Endodermal cell (in vitro differentiated cells): ENCODE data around the gene LYG1. TPM values are rescaled to one million over a fixed set of nuclear protein-coding genes. Genes with fewer than 3 reads are reported as not detected.

Experiments
- DNase-seq: peaks from one replicate; pipeline ENCODE4 v3.0.0-alpha.2; 2017
- H3K27ac ChIP-seq: 2 replicates; pipeline ENCODE4 v1.5.1; 2013; ENCODE audit warnings: mild to moderate bottlenecking, low read depth, low read length, moderate library complexity
- H3K27me3 ChIP-seq: 2 replicates; pipeline ENCODE4 v1.6.1; 2013; ENCODE audit warnings: mild to moderate bottlenecking, low read length, moderate library complexity; ENCODE audit not compliant: insufficient read depth, control insufficient read depth, poor library complexity, severe bottlenecking
- H3K36me3 ChIP-seq: 2 replicates; pipeline ENCODE4 v1.7.0; 2013; ENCODE audit warnings: mild to moderate bottlenecking, low read length, moderate library complexity; ENCODE audit not compliant: control insufficient read depth, insufficient read depth
- H3K4me1 ChIP-seq: one replicate; pipeline ENCODE4 v1.7.0; 2013; ENCODE audit warnings: low read length; ENCODE audit not compliant: control insufficient read depth, insufficient read depth
- H3K4me3 ChIP-seq: 2 replicates; pipeline ENCODE4 v1.5.1; 2013; ENCODE audit warnings: mild to moderate bottlenecking, low read length, moderate library complexity
- H3K9ac ChIP-seq: 2 replicates; pipeline ENCODE4 v1.6.1; 2013; ENCODE audit warnings: mild to moderate bottlenecking, low read length, moderate library complexity; ENCODE audit not compliant: poor library complexity, severe bottlenecking; ENCODE audit errors: extremely low read depth
- H3K9me3 ChIP-seq: 2 replicates; pipeline ENCODE4 v1.6.1; 2013; ENCODE audit warnings: mild to moderate bottlenecking, low read length, moderate library complexity; ENCODE audit not compliant: control insufficient read depth
- H3K27ac Mint-ChIP-seq: 2 replicates; pipeline ENCODE4 v1.8.0; 2020; ENCODE audit warnings: mixed read lengths
- H3K27me3 Mint-ChIP-seq: 2 replicates; pipeline ENCODE4 v1.8.0; 2021; ENCODE audit warnings: mild to moderate bottlenecking, mixed read lengths; ENCODE audit not compliant: insufficient read depth
- H3K36me3 Mint-ChIP-seq: 2 replicates; pipeline ENCODE4 v1.8.0; 2020; ENCODE audit warnings: low read depth, mixed read lengths
- H3K4me1 Mint-ChIP-seq: 2 replicates; pipeline ENCODE4 v1.8.0; 2020; ENCODE audit warnings: mixed read lengths
- H3K4me3 Mint-ChIP-seq: 2 replicates; pipeline ENCODE4 v1.8.0; 2020; ENCODE audit warnings: mild to moderate bottlenecking, moderate library complexity, mixed read lengths
- H3K9me3 Mint-ChIP-seq: 2 replicates; pipeline ENCODE4 v1.8.0; 2020; ENCODE audit warnings: mild to moderate bottlenecking, mixed read lengths
- CTCF ChIP-seq: fragments of 200-600 bp; sonication (generic); conservative IDR thresholded peaks from 2 replicates; pipeline ENCODE4 v1.5.0; 2021; ENCODE audit warnings: antibody characterized with exemption, mild to moderate bottlenecking
- WGBS, 2 experiments: methylation state at CpG; one replicate each; pipeline versions ENCODE4 v1.1.5 to v1.1.7; 2013; ENCODE audit warnings: missing lambda C conversion rate in 2 of 2, mixed read lengths in 1 of 2; ENCODE audit not compliant: insufficient coverage in 1 of 2, insufficient read length in 1 of 2; 5-methylcytosine and 5-hydroxymethylcytosine counted together
- total RNA-seq, 2 donors: library from RNA; stranded (reverse); fragmentation: NEBNext Ultra II Directional in 1 of 2; extraction: Animal tissue kit (Norgen Biotek cat#: 25700) in 1 of 2; gene quantifications; 2 replicates in 1 of 2; 3 replicates in 1 of 2; pipeline ENCODE4 v1.2.1, GENCODE V29; 2021

LYG1 gene
- total RNA-seq, 2 donors from 2014 or later, result 0.35 to 0.55 TPM

DNA sequence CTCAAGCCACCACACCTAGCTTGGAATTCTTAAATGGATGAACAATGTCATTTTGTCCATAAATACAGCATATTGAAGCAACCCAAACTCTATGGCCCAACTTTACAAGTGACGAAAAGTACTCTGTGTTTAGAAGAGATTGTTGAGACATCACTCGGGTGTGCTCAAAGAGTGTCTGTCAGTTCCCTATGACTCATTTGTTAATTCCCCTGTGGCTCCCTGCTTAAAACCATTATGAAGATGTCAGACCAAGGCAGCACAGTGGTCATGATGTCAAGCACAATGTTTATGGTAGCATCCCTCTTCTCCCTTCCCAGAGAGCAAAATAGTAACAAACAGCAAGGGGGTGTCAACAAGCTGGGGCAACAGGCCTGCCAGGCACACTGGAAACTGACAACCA, 3.0 kb downstream of the LYG1 start:
- no peak for DNase-seq
- no peaks in the 10 kb centered on the region for H3K36me3 Mint-ChIP-seq
- no peaks in the 10 kb centered on the region for H3K27me3 ChIP-seq
- H3K4me3 Mint-ChIP-seq, result no peak overlapping the region
- no peak overlapping the region for H3K27ac Mint-ChIP-seq
- no peak overlapping the region for H3K27ac ChIP-seq
- H3K36me3 ChIP-seq, result no peaks in the 10 kb centered on the region
- H3K4me1 Mint-ChIP-seq, result no peaks in the 10 kb centered on the region
- no peaks in the 10 kb centered on the region for H3K27me3 Mint-ChIP-seq
- no peaks in the 10 kb centered on the region for H3K9me3 Mint-ChIP-seq
- no peak overlapping the region for H3K4me3 ChIP-seq
- H3K9ac ChIP-seq, result no peak overlapping the region
- H3K9me3 ChIP-seq, result no peaks in the 10 kb centered on the region
- no peaks in the 10 kb centered on the region for H3K4me1 ChIP-seq
- TF ChIP-seq CTCF, result no peak
- WGBS, 2 experiments, result 88 to 100% methylated on average over 2 of the region's 2 CpGs

- Mint-ChIP-seq H3K4me3 (no peak overlapping the region), H3K27ac (no peak overlapping the region), H3K9me3 (peaks cover 2% of the 10 kb centered on the region), H3K27me3 (no peaks in the 10 kb centered on the region), H3K36me3 (peaks cover 7% of the 10 kb centered on the region), H3K4me1 (no peaks in the 10 kb centered on the region)
- Histone ChIP-seq H3K4me3 (no peak overlapping the region), H3K27ac (no peak overlapping the region), H3K9ac (no peak overlapping the region), H3K9me3 (peaks cover 3% of the 10 kb centered on the region), H3K36me3 (no peaks in the 10 kb centered on the region), H3K4me1 (no peaks in the 10 kb centered on the region), H3K27me3 (no peaks in the 10 kb centered on the region)
- no peak for TF ChIP-seq CTCF
- no peak for DNase-seq
- WGBS, 2 experiments, result 92 to 98% methylated on average over 4 to 7 of the region's 7 CpGs
These were observed 15.5 kb downstream of the LYG1 start for GRCh38 chr2:99285526-99285925.

GRCh38 chr2:99279969-99280695, 20.9 kb downstream of the LYG1 start:
- H3K9me3 ChIP-seq, result peaks cover 21% of the 10 kb centered on the region
- no peak for DNase-seq
- H3K36me3 Mint-ChIP-seq, result peaks cover 7% of the 10 kb centered on the region
- no peak overlapping the region for H3K27ac ChIP-seq
- no peak overlapping the region for H3K4me3 Mint-ChIP-seq
- no peaks in the 10 kb centered on the region for H3K4me1 Mint-ChIP-seq
- H3K36me3 ChIP-seq, result no peaks in the 10 kb centered on the region
- H3K4me1 ChIP-seq, result no peaks in the 10 kb centered on the region
- H3K9ac ChIP-seq, result no peak overlapping the region
- H3K27ac Mint-ChIP-seq, result no peak overlapping the region
- H3K9me3 Mint-ChIP-seq, result peaks cover 35% of the 10 kb centered on the region
- H3K27me3 Mint-ChIP-seq, result no peaks in the 10 kb centered on the region
- no peak for TF ChIP-seq CTCF
- no peak overlapping the region for H3K4me3 ChIP-seq
- H3K27me3 ChIP-seq, result no peaks in the 10 kb centered on the region
